Mesenchymal stem cell (in vitro differentiated cells and primary cell): Measurements from ENCODE around the gene GRIK4.

Source experiments
- DNase-seq: peaks from one replicate; pipeline ENCODE4 v3.0.0-alpha.2; 2013
- H2AFZ ChIP-seq: one replicate; pipeline ENCODE4 v1.6.1; 2013; ENCODE audit warnings: low read depth, mild to moderate bottlenecking, control low read depth, inconsistent platforms, low read length, moderate library complexity
- H2AK5ac ChIP-seq: 2 replicates; pipeline ENCODE4 v1.6.1; 2013; ENCODE audit warnings: low read length, moderate library complexity, mild to moderate bottlenecking, inconsistent platforms; ENCODE audit not compliant: severe bottlenecking
- H2BK120ac ChIP-seq: one replicate; pipeline ENCODE4 v1.6.1; 2013; ENCODE audit warnings: low read depth, mild to moderate bottlenecking, inconsistent platforms, low read length, moderate library complexity
- H2BK12ac ChIP-seq, 2 experiments: one replicate each; pipeline ENCODE4 v1.6.1; 2013; ENCODE audit warnings: inconsistent platforms in 2 of 2, low read length in 2 of 2, mild to moderate bottlenecking in 2 of 2, moderate library complexity in 2 of 2, control low read depth in 1 of 2
- H2BK15ac ChIP-seq: one replicate; pipeline ENCODE4 v1.6.1; 2013; ENCODE audit warnings: mild to moderate bottlenecking, low read depth, inconsistent platforms; ENCODE audit not compliant: poor library complexity, severe bottlenecking
- H2BK5ac ChIP-seq: 2 replicates; pipeline ENCODE4 v1.6.1; 2013; ENCODE audit warnings: low read depth, mild to moderate bottlenecking, low read length, control low read depth, inconsistent platforms; ENCODE audit not compliant: poor library complexity, severe bottlenecking
- H3K14ac ChIP-seq, 2 experiments: one replicate each; pipeline ENCODE4 v1.6.1; 2013; ENCODE audit warnings: inconsistent platforms in 2 of 2, low read length in 2 of 2, control low read depth in 1 of 2, mild to moderate bottlenecking in 1 of 2, moderate library complexity in 1 of 2
- H3K18ac ChIP-seq, 2 experiments: one replicate each; pipeline ENCODE4 v1.6.1; 2013; ENCODE audit warnings: inconsistent platforms in 2 of 2, low read length in 2 of 2, control low read depth in 1 of 2, low read depth in 1 of 2, mild to moderate bottlenecking in 1 of 2
- H3K23ac ChIP-seq, 2 experiments: one replicate each; pipeline ENCODE4 v1.6.1; 2013; ENCODE audit warnings: inconsistent platforms in 2 of 2, low read length in 2 of 2, mild to moderate bottlenecking in 2 of 2, moderate library complexity in 2 of 2, control low read depth in 1 of 2
- H3K27ac ChIP-seq: 2 replicates; pipeline ENCODE4 v1.5.1; 2013; ENCODE audit warnings: mild to moderate bottlenecking, moderate library complexity, low read length, control low read depth, inconsistent platforms; ENCODE audit not compliant: poor library complexity, severe bottlenecking
- H3K27me3 ChIP-seq, 2 experiments: 2 replicates each; pipeline versions ENCODE4 v1.6.1 to v1.7.0; 2013; ENCODE audit warnings: low read length in 2 of 2, mild to moderate bottlenecking in 2 of 2, moderate library complexity in 2 of 2, control low read depth in 1 of 2, inconsistent platforms in 1 of 2; ENCODE audit not compliant: control insufficient read depth in 1 of 2, insufficient read depth in 1 of 2
- H3K36me3 ChIP-seq, 2 experiments: 2 replicates each; pipeline versions ENCODE4 v1.6.1 to v1.7.0; 2013; ENCODE audit warnings: low read length in 2 of 2, control low read depth in 1 of 2, inconsistent platforms in 1 of 2, low read depth in 1 of 2, mild to moderate bottlenecking in 1 of 2; ENCODE audit not compliant: insufficient read depth in 2 of 2, control insufficient read depth in 1 of 2
- H3K4ac ChIP-seq, 2 experiments: one replicate each; pipeline ENCODE4 v1.6.1; 2013; ENCODE audit warnings: inconsistent platforms in 2 of 2, low read length in 2 of 2, mild to moderate bottlenecking in 2 of 2, moderate library complexity in 2 of 2, control low read depth in 1 of 2, low read depth in 1 of 2
- H3K4me1 ChIP-seq: 2 replicates; pipeline ENCODE4 v1.6.1; 2013; ENCODE audit warnings: low read depth, low read length, control low read depth; ENCODE audit not compliant: control insufficient read depth, insufficient read depth
- H3K4me2 ChIP-seq: 2 replicates; pipeline ENCODE4 v1.6.1; 2013; ENCODE audit warnings: low read length, mild to moderate bottlenecking, inconsistent platforms; ENCODE audit not compliant: poor library complexity, severe bottlenecking
- H3K4me3 ChIP-seq, 2 experiments: 2 replicates each; pipeline versions ENCODE4 v1.5.1 to v1.7.0; 2013; ENCODE audit warnings: low read length in 2 of 2, mild to moderate bottlenecking in 2 of 2, control low read depth in 1 of 2, low read depth in 1 of 2; ENCODE audit not compliant: insufficient read depth in 1 of 2
- H3K79me1 ChIP-seq: replicated peaks from 2 replicates; pipeline ENCODE4 v1.6.1; 2013; ENCODE audit warnings: mild to moderate bottlenecking, control low read depth, low read length, inconsistent platforms; ENCODE audit not compliant: poor library complexity, severe bottlenecking
- H3K9ac ChIP-seq: 2 replicates; pipeline ENCODE4 v1.7.0; 2013; ENCODE audit warnings: mild to moderate bottlenecking, low read length, moderate library complexity
- H3K9me3 ChIP-seq: 2 replicates; pipeline ENCODE4 v1.7.0; 2013; ENCODE audit warnings: mild to moderate bottlenecking, low read length; ENCODE audit not compliant: control insufficient read depth
- H4K8ac ChIP-seq: one replicate; pipeline ENCODE4 v1.6.1; 2013; ENCODE audit warnings: inconsistent platforms, mild to moderate bottlenecking, low read length, moderate library complexity
- H4K91ac ChIP-seq: one replicate; pipeline ENCODE4 v1.6.1; 2013; ENCODE audit warnings: mild to moderate bottlenecking, low read length, inconsistent platforms
- WGBS: methylation state at CpG from one replicate; pipeline ENCODE4 v1.1.7; 2013; ENCODE audit warnings: mixed read lengths; 5-methylcytosine and 5-hydroxymethylcytosine counted together

The GRIK4 gene

GRCh38 chr11:120841074-120841473 is 329.5 kb downstream of the GRIK4 start:
- Histone ChIP-seq H2BK120ac (no peak overlapping the region), H3K4me2 (no peak overlapping the region), H3K9me3 (no peaks in the 10 kb centered on the region), H2BK15ac (no peak overlapping the region), H3K14ac (no peak overlapping the region), H3K27me3 (peaks cover 0 to 15% of the 10 kb centered on the region in 2 experiments), H2BK12ac (no peak overlapping the region), H3K27ac (no peak overlapping the region), H2AFZ (no peak overlapping the region), H2BK5ac (no peak overlapping the region), H3K79me1 (no peaks in the 10 kb centered on the region), H3K4me3 (no peak overlapping the region), H3K18ac (no peak overlapping the region), H3K4ac (no peak overlapping the region), H2AK5ac (no peak overlapping the region), H4K8ac (no peak overlapping the region), H3K23ac (no peak overlapping the region), H3K36me3 (no peaks in the 10 kb centered on the region), H3K9ac (no peak overlapping the region), H3K4me1 (no peaks in the 10 kb centered on the region), H4K91ac (no peak overlapping the region)
- no peak for DNase-seq
- WGBS, result no CpG with 5 or more reads among the region's 2 CpGs

GRCh38 chr11:120842195-120842594 is 330.6 kb downstream of the GRIK4 start:
- H2BK120ac ChIP-seq, result no peak overlapping the region
- no peak overlapping the region for H3K23ac ChIP-seq
- H3K18ac ChIP-seq, result no peak overlapping the region
- H2AFZ ChIP-seq, result no peak overlapping the region
- no peak overlapping the region for H3K9ac ChIP-seq
- H3K4me1 ChIP-seq, result no peaks in the 10 kb centered on the region
- no peaks in the 10 kb centered on the region for H3K36me3 ChIP-seq
- H3K27ac ChIP-seq, result no peak overlapping the region
- DNase-seq, result no peak
- H3K4me3 ChIP-seq, result no peak overlapping the region
- no peak overlapping the region for H3K4ac ChIP-seq
- H3K4me2 ChIP-seq, result no peak overlapping the region
- H4K91ac ChIP-seq, result no peak overlapping the region
- no peaks in the 10 kb centered on the region for H3K9me3 ChIP-seq
- H2BK5ac ChIP-seq, result no peak overlapping the region
- H4K8ac ChIP-seq, result no peak overlapping the region
- no peak overlapping the region for H2BK15ac ChIP-seq
- no peaks in the 10 kb centered on the region for H3K79me1 ChIP-seq
- H3K27me3 ChIP-seq, result peaks cover 3 to 11% of the 10 kb centered on the region in 2 experiments
- H2BK12ac ChIP-seq, result no peak overlapping the region
- no CpG with 5 or more reads among the region's 1 CpG for WGBS
- no peak overlapping the region for H2AK5ac ChIP-seq
- no peak overlapping the region for H3K14ac ChIP-seq

DNA sequence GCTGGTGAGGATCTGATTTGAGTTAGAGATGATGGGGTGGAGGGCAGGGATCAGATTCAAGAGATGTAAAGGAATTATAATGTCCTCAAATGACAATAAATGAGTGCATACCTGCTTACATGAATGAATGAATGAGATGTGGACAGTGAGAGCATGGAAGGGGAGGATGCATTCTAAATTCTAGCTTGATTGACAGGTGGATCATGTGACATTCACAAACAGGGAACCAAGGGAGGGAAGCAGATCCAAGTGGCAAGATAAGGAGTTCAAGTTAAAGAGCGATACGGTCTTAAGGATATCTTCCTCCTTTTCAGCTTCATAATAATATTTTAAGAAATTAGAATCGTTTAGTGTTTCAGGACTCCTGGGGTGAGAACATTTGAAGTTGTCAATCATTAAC is 341.9 kb downstream of the GRIK4 start:
- no peak overlapping the region for H3K4ac ChIP-seq
- no peak overlapping the region for H2BK15ac ChIP-seq
- H2BK12ac ChIP-seq, result no peak overlapping the region
- H3K27ac ChIP-seq, result no peak overlapping the region
- H2AFZ ChIP-seq, result no peak overlapping the region
- H3K14ac ChIP-seq, result no peak overlapping the region
- peaks cover 32 to 53% of the 10 kb centered on the region in 2 experiments for H3K27me3 ChIP-seq
- no peak overlapping the region for H3K4me3 ChIP-seq
- H3K9ac ChIP-seq, result no peak overlapping the region
- DNase-seq, result no peak
- no peak overlapping the region for H2BK120ac ChIP-seq
- no peaks in the 10 kb centered on the region for H3K36me3 ChIP-seq
- no peak overlapping the region for H3K18ac ChIP-seq
- no peak overlapping the region for H3K23ac ChIP-seq
- no peaks in the 10 kb centered on the region for H3K4me1 ChIP-seq
- no peaks in the 10 kb centered on the region for H3K79me1 ChIP-seq
- H2AK5ac ChIP-seq, result no peak overlapping the region
- no peak overlapping the region for H4K91ac ChIP-seq
- H3K4me2 ChIP-seq, result no peak overlapping the region
- H2BK5ac ChIP-seq, result no peak overlapping the region
- WGBS, result 80% methylated on average over 1 of the region's 3 CpGs
- H3K9me3 ChIP-seq, result no peaks in the 10 kb centered on the region
- no peak overlapping the region for H4K8ac ChIP-seq

GRCh38 chr11:120854988-120855387 is 343.4 kb downstream of the GRIK4 start:
- Histone ChIP-seq H3K79me1 (no peaks in the 10 kb centered on the region), H4K8ac (no peak overlapping the region), H4K91ac (no peak overlapping the region), H2AFZ (no peak overlapping the region), H3K4me1 (no peaks in the 10 kb centered on the region), H2BK5ac (no peak overlapping the region), H3K4me2 (no peak overlapping the region), H2BK120ac (no peak overlapping the region), H2AK5ac (no peak overlapping the region), H2BK15ac (no peak overlapping the region), H3K23ac (no peak overlapping the region), H3K36me3 (no peaks in the 10 kb centered on the region), H3K9me3 (no peaks in the 10 kb centered on the region), H3K4ac (no peak overlapping the region), H2BK12ac (no peak overlapping the region), H3K27ac (no peak overlapping the region), H3K9ac (no peak overlapping the region), H3K18ac (no peak overlapping the region), H3K4me3 (no peak overlapping the region), H3K14ac (no peak overlapping the region), H3K27me3 (peaks cover 39 to 53% of the 10 kb centered on the region in 2 experiments)
- DNase-seq, result no peak
- 71% methylated on average over 5 of the region's 5 CpGs for WGBS
